DND-41 (cell line): ENCODE results near the gene CFAP77.

Experiments
- CTCF ChIP-seq: IDR thresholded peaks from 2 replicates; pipeline ENCODE4 v1.5.1; 2012; ENCODE audit warnings: borderline replicate concordance, low read length, moderate library complexity, mild to moderate bottlenecking; ENCODE audit not compliant: poor library complexity, severe bottlenecking; ENCODE audit errors: extremely low read depth
- EZH2 ChIP-seq: IDR thresholded peaks from 3 replicates; pipeline ENCODE4 v1.6.1; 2012; ENCODE audit warnings: borderline replicate concordance, low read depth, mild to moderate bottlenecking, moderate library complexity, low read length, inconsistent platforms; ENCODE audit not compliant: severe bottlenecking

- TF ChIP-seq CTCF (no peak), EZH2 (no peak)
These were observed 133.2 kb downstream of the CFAP77 start for GRCh38 chr9:132543251-132543650.
